Osteoblast (primary cell): ENCODE measurements around the gene MRPL45. TPM values are rescaled to one million over a fixed set of nuclear protein-coding genes. Genes with fewer than 3 reads are reported as not detected.

Experiments
- DNase-seq: peaks from one replicate; pipeline ENCODE4 v3.0.0; 2011; ENCODE audit warnings: low spot score, mixed read lengths; ENCODE audit not compliant: insufficient read length; ENCODE audit errors: missing footprints
- H2AFZ ChIP-seq: 2 replicates; pipeline ENCODE4 v1.6.0; 2011; ENCODE audit warnings: mild to moderate bottlenecking, low read length
- H3K27ac ChIP-seq: 2 replicates; pipeline ENCODE4 v1.5.1; 2011; ENCODE audit warnings: mild to moderate bottlenecking, low read depth, low read length, moderate library complexity
- H3K27me3 ChIP-seq: 2 replicates; pipeline ENCODE4 v1.6.0; 2012; ENCODE audit warnings: mild to moderate bottlenecking, control low read depth, inconsistent platforms, low read length, moderate library complexity; ENCODE audit not compliant: insufficient read depth
- H3K36me3 ChIP-seq: 2 replicates; pipeline ENCODE4 v1.5.1; 2011; ENCODE audit warnings: mild to moderate bottlenecking, low read length, control low read depth, moderate library complexity; ENCODE audit not compliant: insufficient read depth
- H3K4me1 ChIP-seq: 2 replicates; pipeline ENCODE4 v1.5.1; 2011; ENCODE audit warnings: mild to moderate bottlenecking, low read length, control low read depth, moderate library complexity; ENCODE audit not compliant: insufficient read depth
- H3K4me2 ChIP-seq: 2 replicates; pipeline ENCODE4 v1.6.0; 2011; ENCODE audit warnings: mild to moderate bottlenecking, low read length; ENCODE audit not compliant: insufficient read depth
- H3K4me3 ChIP-seq: fragments of 200-600 bp; sonication (generic); 3 replicates; pipeline ENCODE4 v1.5.1; 2012; ENCODE audit warnings: mild to moderate bottlenecking, low read length, inconsistent platforms; ENCODE audit not compliant: insufficient read depth
- H3K79me2 ChIP-seq: 2 replicates; pipeline ENCODE4 v1.6.0; 2012; ENCODE audit warnings: mild to moderate bottlenecking, low read length, control low read depth, inconsistent platforms; ENCODE audit not compliant: insufficient read depth
- H3K9me3 ChIP-seq: 2 replicates; pipeline ENCODE4 v1.5.1; 2011; ENCODE audit warnings: low read depth, low read length, control low read depth
- H4K20me1 ChIP-seq: 2 replicates; pipeline ENCODE4 v1.6.0; 2012; ENCODE audit warnings: mild to moderate bottlenecking, low read length, control low read depth; ENCODE audit not compliant: insufficient read depth
- CTCF ChIP-seq: IDR thresholded peaks from 2 replicates; pipeline ENCODE4 v1.5.1; 2011; ENCODE audit warnings: mild to moderate bottlenecking, low read depth, low read length, moderate library complexity; ENCODE audit errors: extremely low read depth
- total RNA-seq: library from RNA; depleted of rRNA; stranded (reverse); fragments of >200 nt; gene quantifications from 2 replicates; pipeline ENCODE4 v1.2.3, GENCODE V29; 2012

MRPL45 gene
- total RNA-seq, 1 donor: 40.9 TPM

DNA sequence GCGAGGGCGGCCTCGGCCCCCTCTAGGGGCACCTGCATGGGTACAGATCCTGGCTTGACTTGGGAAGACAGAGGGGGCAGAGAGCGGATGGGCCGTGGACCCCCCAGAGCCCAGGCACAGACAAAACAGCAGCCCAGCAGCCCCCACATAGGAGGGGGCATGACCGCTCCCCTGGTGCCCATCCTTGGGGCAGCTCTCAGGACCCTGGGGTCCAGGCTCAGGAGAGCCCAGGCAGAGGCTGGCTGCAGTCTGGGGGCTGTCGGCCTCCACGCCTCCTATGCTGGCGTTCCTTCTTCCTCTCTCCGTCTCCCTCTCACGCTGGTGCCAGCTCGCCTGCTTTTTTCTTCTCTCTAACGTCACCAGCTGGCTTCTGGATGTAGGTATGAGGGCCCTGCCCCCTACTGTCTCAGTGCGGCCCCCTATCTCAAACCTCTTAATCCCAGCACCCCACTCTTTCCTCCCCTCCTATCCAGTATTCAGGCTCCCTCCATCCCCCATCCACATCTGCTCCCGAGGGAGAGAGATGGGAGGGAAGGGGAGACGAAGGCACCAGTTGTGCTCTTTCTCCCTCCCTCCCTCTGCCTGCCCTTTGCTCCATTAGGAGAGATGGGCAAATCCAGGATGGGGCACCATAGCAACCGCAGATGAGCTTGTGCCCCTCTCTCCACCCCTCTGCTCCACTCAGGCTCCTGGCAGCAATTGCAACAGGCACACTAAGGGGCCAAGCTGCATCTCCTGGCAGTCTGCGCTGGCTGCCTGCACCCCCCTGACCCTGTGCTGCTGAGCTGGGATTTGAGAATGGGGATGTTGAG lies 46.8 kb downstream of the MRPL45 start, which contains the start of gene GPR179:
Gene GPR179, minus strand, starts transcription at position 349 of the 812 bp plus-strand sequence. Its CDS starts 167 bp downstream, at position 182.
- H3K79me2 ChIP-seq: no peaks in the 10 kb centered on the region
- H4K20me1 ChIP-seq: no peaks in the 10 kb centered on the region
- DNase-seq: no peak
- no peak within 1 kb of the TSS for H3K4me2 ChIP-seq
- TF ChIP-seq CTCF: no peak
- H3K9me3 ChIP-seq: no peaks in the 10 kb centered on the region
- no peak within 1 kb of the TSS for H3K27ac ChIP-seq
- no peak within 1 kb of the TSS for H3K4me3 ChIP-seq
- H2AFZ ChIP-seq: no peak within 1 kb of the TSS
- no peaks in the 10 kb centered on the region for H3K36me3 ChIP-seq
- no peaks in the 10 kb centered on the region for H3K27me3 ChIP-seq
- H3K4me1 ChIP-seq: no peaks in the 10 kb centered on the region

- H4K20me1 ChIP-seq: no peaks in the 10 kb centered on the region
- H3K9me3 ChIP-seq: no peaks in the 10 kb centered on the region
- no peak overlapping the region for H3K27ac ChIP-seq
- H3K36me3 ChIP-seq: no peaks in the 10 kb centered on the region
- H3K4me3 ChIP-seq: no peak overlapping the region
- no peak for DNase-seq
- no peak overlapping the region for H2AFZ ChIP-seq
- no peak for TF ChIP-seq CTCF
- no peak overlapping the region for H3K4me2 ChIP-seq
- no peaks in the 10 kb centered on the region for H3K27me3 ChIP-seq
- H3K79me2 ChIP-seq: no peaks in the 10 kb centered on the region
- no peaks in the 10 kb centered on the region for H3K4me1 ChIP-seq
These were observed 47.4 kb downstream of the MRPL45 start for GRCh38 chr17:38344420-38344745.

DNA sequence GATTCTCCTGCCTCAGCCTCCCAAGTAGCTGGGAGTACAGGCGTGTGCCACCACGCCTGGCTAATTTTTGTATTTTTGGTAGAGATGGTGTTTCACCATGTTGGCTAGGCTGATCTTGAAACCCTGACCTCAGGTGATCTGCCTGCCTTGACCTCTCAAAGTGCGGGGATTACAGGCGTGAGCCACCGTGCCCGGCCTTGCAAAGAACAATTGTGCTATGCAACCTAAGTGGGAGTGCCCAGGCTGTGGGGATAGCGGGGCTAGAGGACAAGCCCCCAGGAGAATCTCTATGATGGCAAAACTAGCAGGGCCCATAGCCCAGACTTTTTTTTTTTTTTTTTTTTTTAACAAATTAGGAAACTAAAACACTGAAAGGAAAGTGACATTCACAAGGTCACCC lies 48.8 kb downstream of the MRPL45 start:
- H3K36me3 ChIP-seq: no peaks in the 10 kb centered on the region
- H3K79me2 ChIP-seq: no peaks in the 10 kb centered on the region
- DNase-seq: no peak
- TF ChIP-seq CTCF: no peak
- no peak overlapping the region for H3K4me3 ChIP-seq
- H4K20me1 ChIP-seq: no peaks in the 10 kb centered on the region
- no peak overlapping the region for H3K27ac ChIP-seq
- no peak overlapping the region for H3K4me2 ChIP-seq
- no peaks in the 10 kb centered on the region for H3K4me1 ChIP-seq
- no peaks in the 10 kb centered on the region for H3K27me3 ChIP-seq
- H3K9me3 ChIP-seq: no peaks in the 10 kb centered on the region
- no peak overlapping the region for H2AFZ ChIP-seq

GRCh38 chr17:38349097-38349730 lies 52.2 kb downstream of the MRPL45 start:
- H3K27ac ChIP-seq: no peak overlapping the region
- H3K79me2 ChIP-seq: peaks cover 21% of the 10 kb centered on the region
- H4K20me1 ChIP-seq: peaks cover 13% of the 10 kb centered on the region
- H3K4me3 ChIP-seq: no peak overlapping the region
- H3K27me3 ChIP-seq: no peaks in the 10 kb centered on the region
- peak; percentile 98 for TF ChIP-seq CTCF
- peaks cover 16% of the 10 kb centered on the region for H3K4me1 ChIP-seq
- H2AFZ ChIP-seq: no peak overlapping the region
- DNase-seq: peak; percentile 95
- H3K9me3 ChIP-seq: no peaks in the 10 kb centered on the region
- H3K4me2 ChIP-seq: no peak overlapping the region
- H3K36me3 ChIP-seq: no peaks in the 10 kb centered on the region
